Femur (tissue), 1 donor: Measurements from ENCODE around the gene GMDS.
A peak's percentile ranks its signal among the peaks of the same experiment; 100 is the strongest.

Experiments
- DNase-seq: peaks from one replicate; pipeline ENCODE4 v3.0.0-alpha.2; 2017

The GMDS gene

GRCh38 chr6:2086326-2086965, 159.0 kb downstream of the GMDS start:
- DNase-seq = peak; percentile 21

- DNase-seq = no peak
Measured at GRCh38 chr6:2085657-2086056, 159.7 kb downstream of the GMDS start.

DNA sequence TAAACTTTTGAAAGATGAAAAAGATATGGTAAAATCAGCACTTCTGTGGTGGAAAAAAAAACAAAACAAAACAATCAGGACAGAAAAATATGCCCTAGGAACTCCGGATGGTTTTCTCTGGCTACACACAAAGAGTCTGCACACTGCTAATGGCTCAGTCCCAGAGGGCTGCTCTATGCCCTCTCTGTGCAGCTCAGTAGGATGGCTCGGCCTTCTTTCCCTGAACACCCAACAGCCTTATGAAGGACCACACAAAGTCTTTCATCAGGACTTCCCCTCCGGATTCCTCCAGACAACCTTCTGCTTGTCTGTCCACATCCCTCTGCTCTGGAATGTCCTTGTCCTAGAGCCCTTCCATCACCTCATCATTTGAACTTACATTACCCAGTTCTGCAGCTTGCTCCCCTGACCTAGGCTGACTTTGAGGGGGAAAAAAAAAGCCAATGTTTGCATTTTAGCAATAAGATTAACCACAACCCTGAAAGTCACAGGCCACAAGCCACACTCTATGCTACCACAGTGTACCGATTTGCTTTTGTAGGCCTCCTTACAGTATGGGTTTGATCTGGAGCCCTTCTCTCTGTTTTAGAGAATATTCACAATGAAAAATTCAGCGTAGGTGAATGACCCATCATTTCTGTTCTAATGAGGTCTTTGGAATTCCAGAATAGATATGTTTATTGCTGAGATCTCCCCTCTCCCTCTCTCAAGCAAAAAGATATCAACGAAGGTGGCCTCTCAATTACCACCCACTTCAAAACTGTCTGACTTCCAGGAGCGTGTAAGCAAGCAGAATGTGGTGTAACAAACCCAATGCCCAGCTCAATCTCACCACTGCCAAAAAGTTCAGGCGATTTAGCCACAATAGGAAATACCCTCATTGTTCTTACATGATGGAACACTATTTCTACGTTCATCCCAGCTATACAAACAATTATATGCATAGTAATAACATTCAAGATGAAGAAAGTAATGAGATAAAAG, 164.0 kb downstream of the GMDS start:
- DNase-seq = no peak

- no peak for DNase-seq
Measured at GRCh38 chr6:2078888-2079287, 166.5 kb downstream of the GMDS start.

- no peak for DNase-seq
Measured at GRCh38 chr6:2077826-2078225, 167.6 kb downstream of the GMDS start.

DNA sequence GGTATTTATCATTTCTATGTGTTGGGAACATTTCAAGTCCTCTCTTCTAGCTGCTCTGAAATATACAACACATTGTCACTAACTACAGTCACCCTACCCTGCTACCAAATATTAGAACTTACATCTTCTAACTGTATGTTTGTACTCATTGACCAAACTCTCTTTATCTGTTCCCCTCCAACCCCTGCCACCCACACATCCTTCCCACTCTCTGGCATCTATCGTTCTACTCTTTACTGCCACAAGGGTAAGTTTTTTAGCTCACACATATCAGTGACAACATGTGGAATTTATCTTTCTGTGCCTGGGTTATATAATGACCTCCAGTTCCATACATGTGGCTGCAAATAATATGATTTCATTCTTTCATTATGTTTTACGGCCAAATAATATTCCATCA, 171.9 kb downstream of the GMDS start:
- no peak for DNase-seq

GRCh38 chr6:2072453-2072852, 173.0 kb downstream of the GMDS start:
- DNase-seq = no peak

DNA sequence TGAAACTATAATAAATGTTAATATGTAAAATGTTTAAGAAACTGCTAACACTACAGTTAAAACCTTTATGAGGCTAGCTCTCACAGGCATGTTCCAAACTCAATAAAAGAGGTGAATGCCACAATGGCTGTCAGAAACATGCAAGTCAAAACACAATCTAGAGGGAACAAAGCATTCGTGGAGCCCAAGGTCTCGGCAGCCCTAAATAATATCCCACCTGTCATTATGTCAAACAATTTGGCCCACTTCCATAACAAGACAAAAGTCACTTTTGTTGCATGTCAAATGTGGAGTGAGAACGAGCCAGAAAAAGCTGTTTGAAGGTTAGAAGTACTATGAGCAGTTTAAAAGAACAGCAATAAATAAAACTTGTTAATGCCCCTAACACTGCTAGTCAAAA, 181.9 kb downstream of the GMDS start:
- no peak for DNase-seq

GRCh38 chr6:2061880-2062279, 183.5 kb downstream of the GMDS start:
- no peak for DNase-seq

GRCh38 chr6:2055911-2056310, 189.5 kb downstream of the GMDS start:
- no peak for DNase-seq

DNA sequence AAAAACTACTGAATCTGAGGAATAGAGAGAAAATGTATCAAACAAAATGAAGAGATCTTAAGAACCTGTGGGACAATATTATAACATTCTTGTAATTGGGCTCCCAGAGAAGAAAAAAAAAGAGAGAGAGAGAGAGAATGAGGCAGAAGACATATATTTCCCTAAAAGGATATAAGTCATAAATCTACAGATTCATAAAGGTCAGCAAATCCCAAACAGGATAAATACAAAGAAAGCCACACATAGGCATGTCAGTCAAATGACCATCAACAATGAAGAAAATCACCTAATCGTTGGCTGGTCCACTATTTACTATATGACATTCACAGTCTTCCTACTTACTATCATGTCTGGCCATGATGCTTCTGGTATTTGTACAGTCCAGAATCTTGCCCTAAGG, 190.3 kb downstream of the GMDS start:
- DNase-seq = no peak

DNA sequence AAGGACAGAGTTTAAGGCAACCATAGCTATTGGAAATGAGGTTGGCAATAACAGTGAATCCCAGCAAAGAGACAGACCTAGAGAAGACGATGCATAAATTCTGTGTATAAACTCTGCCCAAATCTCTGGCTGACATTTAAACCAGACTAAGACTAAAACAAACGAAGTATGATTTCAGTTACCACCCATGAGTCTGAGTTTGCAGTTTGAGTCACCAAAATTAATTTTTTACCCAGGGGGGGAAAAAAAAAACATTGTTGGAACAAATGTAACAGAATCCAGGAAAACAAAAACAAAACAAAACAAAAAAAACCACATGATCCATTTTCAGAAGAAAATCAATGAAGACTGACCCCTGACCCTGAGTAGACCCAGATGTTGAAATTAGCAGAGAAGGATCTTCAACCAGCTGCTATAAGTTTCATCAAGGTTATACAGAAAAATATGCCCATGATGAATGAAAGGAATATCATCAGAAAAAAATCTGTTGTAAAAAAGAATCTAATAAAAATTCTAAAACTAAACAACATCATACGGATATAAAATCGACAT, 190.8 kb downstream of the GMDS start:
- DNase-seq = no peak

- DNase-seq = no peak
Measured at GRCh38 chr6:2053691-2054090, 191.7 kb downstream of the GMDS start.

DNA sequence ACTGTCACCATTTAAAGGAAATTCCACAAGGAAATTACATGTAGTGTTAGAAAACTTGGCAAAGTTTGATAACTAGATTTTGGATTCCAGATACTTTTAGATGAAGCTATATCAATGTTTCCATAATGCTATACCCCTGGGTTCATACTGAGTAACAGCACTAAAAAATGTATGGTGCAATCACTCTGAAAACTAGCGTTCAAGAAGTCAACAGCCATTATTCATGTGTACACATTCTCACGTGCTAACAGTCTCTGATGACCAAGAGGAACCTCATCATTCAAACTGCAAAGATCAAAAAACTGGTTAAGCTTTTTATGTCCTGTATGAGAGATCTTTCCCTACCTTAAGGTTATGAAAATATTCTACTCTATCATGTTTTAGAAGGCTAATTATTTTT, 197.6 kb downstream of the GMDS start:
- no peak for DNase-seq

- DNase-seq = no peak
Measured at GRCh38 chr6:2044192-2044591, 201.2 kb downstream of the GMDS start.

- no peak for DNase-seq
Measured at GRCh38 chr6:2042956-2043648, 202.3 kb downstream of the GMDS start.

GRCh38 chr6:2038092-2038491, 207.3 kb downstream of the GMDS start:
- no peak for DNase-seq

GRCh38 chr6:2037237-2037926, 208.0 kb downstream of the GMDS start:
- no peak for DNase-seq

DNA sequence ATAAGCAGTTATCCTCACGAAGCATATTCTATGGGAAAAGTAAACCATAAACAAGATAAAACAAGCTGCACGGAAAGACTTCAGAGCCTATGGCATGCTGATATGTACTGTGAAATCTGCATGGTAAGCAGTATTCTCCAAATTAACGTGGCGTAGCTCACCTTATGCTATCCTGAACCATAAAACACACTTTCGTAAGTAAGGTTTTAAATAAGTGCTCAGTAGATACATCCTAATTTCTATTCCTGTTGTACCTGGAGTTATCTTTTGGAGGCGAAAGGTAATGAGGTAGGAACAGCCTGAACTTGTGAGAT, 208.7 kb downstream of the GMDS start:
- DNase-seq = no peak

GRCh38 chr6:2035826-2036709, 209.3 kb downstream of the GMDS start:
- no peak for DNase-seq

- DNase-seq = no peak
Measured at GRCh38 chr6:2035046-2035445, 210.4 kb downstream of the GMDS start.

DNA sequence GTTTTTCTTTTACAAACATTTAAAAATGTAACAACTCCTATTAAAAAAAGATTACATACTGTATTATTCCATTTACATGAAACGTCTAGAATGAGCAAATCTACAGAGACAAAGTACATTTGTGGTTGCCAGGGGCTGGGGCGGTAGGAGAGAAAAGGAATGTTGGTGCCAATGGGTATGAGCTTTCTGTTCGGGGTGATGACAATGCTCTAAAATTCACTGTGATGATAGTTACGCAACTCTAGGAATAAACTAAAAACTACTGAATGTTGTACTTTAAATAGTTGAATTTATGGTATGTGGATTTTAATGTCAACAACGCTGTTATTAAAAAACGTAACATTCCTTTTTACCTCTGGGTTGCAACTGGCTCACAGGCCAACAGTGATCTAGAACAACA, 211.1 kb downstream of the GMDS start:
- no peak for DNase-seq
